ENCODE data around the gene TBXAS1.

Gene TBXAS1

DNA sequence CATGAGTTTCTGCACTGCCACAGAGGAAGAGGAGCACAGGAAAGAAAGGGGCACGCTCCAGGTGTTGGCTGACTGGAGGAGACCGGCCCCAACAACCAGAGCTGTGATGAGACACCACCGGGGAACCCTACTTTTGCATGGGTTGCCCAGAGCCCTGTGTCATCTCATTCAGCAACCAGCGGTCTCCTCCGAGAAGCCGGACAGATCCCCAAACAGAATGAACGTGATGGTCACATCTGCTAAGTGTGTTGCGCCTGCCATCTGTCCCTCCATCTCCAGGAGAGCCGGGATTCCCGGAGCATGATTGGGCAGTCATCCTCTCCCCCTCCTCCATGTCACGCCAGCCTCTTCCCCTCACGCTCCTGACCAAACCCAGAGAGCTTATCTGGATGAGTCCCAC, 210.8 kb downstream of the TBXAS1 start:
- TF ChIP-seq NFRKB (IDR thresholded peaks at IDR 0.05): no peak
- no peak for TF ChIP-seq SUZ12 (IDR thresholded peaks at IDR 0.05)
- no peak for TF ChIP-seq CTBP1 (IDR thresholded peaks at IDR 0.05; ENCODE audit: borderline replicate concordance)
- no peak for TF ChIP-seq ELF4 (IDR thresholded peaks at IDR 0.05)
- no peak for TF ChIP-seq TARDBP (IDR thresholded peaks at IDR 0.05)
- no peak for TF ChIP-seq ARNT (IDR thresholded peaks at IDR 0.05)
- no peak for TF ChIP-seq LEF1 (IDR thresholded peaks at IDR 0.05; ENCODE audit: borderline replicate concordance)
- TF ChIP-seq ZNF384 (IDR thresholded peaks at IDR 0.05): no peak
- no peak for TF ChIP-seq SP1 (IDR thresholded peaks at IDR 0.05)
- no peak for TF ChIP-seq FOXK2 (IDR thresholded peaks at IDR 0.05)
- TF ChIP-seq BHLHE40 (IDR thresholded peaks at IDR 0.05; ENCODE audit: borderline replicate concordance): no peak
- TF ChIP-seq HDGF (IDR thresholded peaks at IDR 0.05; ENCODE audit: borderline replicate concordance): no peak
- DNase-seq (ENCODE audit: extremely low spot score): no peak
- POLR2A ChIA-PET: no interaction called here
- CTCF ChIA-PET: no interaction called here

GRCh38 chr7:140041659-140042385, 212.8 kb downstream of the TBXAS1 start:
- no peak for TF ChIP-seq ELF4 (IDR thresholded peaks at IDR 0.05)
- no peak for TF ChIP-seq TARDBP (IDR thresholded peaks at IDR 0.05)
- POLR2A ChIA-PET: no interaction called here
- CTCF ChIA-PET: no interaction called here
- DNase-seq (ENCODE audit: extremely low spot score): no peak

- CTCF ChIA-PET: no interaction called here
- TF ChIP-seq FOXK2 (IDR thresholded peaks at IDR 0.05) (no peak), L3MBTL2 (conservative IDR thresholded peaks at IDR 0.05) (no peak), ELF4 (IDR thresholded peaks at IDR 0.05) (no peak), HDGF (IDR thresholded peaks at IDR 0.05; ENCODE audit: borderline replicate concordance) (no peak), TARDBP (IDR thresholded peaks at IDR 0.05) (no peak), FOXA1 (IDR thresholded peaks at IDR 0.05) (no peak), PKNOX1 (IDR thresholded peaks at IDR 0.05) (no peak), SP1 (IDR thresholded peaks at IDR 0.05) (no peak), SUZ12 (IDR thresholded peaks at IDR 0.05) (no peak)
- no peak for DNase-seq (ENCODE audit: extremely low spot score)
- POLR2A ChIA-PET: no interaction called here
Observed at GRCh38 chr7:140042386-140042670, 213.3 kb downstream of the TBXAS1 start.

GRCh38 chr7:140044251-140044650, 215.2 kb downstream of the TBXAS1 start:
- POLR2A ChIA-PET: no interaction called here
- no peak for DNase-seq (ENCODE audit: extremely low spot score)
- no peak for TF ChIP-seq TARDBP (IDR thresholded peaks at IDR 0.05)
- no peak for TF ChIP-seq BHLHE40 (IDR thresholded peaks at IDR 0.05; ENCODE audit: borderline replicate concordance)
- no peak for TF ChIP-seq FOXA1 (IDR thresholded peaks at IDR 0.05)
- no peak for TF ChIP-seq SP1 (IDR thresholded peaks at IDR 0.05)
- no peak for TF ChIP-seq FOXK2 (IDR thresholded peaks at IDR 0.05)
- TF ChIP-seq CTBP1 (IDR thresholded peaks at IDR 0.05; ENCODE audit: borderline replicate concordance): no peak
- TF ChIP-seq ZNF384 (IDR thresholded peaks at IDR 0.05): no peak
- TF ChIP-seq HDGF (IDR thresholded peaks at IDR 0.05; ENCODE audit: borderline replicate concordance): no peak
- TF ChIP-seq PKNOX1 (IDR thresholded peaks at IDR 0.05): no peak
- no peak for TF ChIP-seq NFRKB (IDR thresholded peaks at IDR 0.05)
- TF ChIP-seq L3MBTL2 (conservative IDR thresholded peaks at IDR 0.05): no peak
- no peak for TF ChIP-seq FOXM1 (IDR thresholded peaks at IDR 0.05; ENCODE audit: borderline replicate concordance)
- TF ChIP-seq LEF1 (IDR thresholded peaks at IDR 0.05; ENCODE audit: borderline replicate concordance): no peak
- TF ChIP-seq ELF4 (IDR thresholded peaks at IDR 0.05): no peak
- no peak for TF ChIP-seq SUZ12 (IDR thresholded peaks at IDR 0.05)
- TF ChIP-seq ARNT (IDR thresholded peaks at IDR 0.05): no peak
- CTCF ChIA-PET: no interaction called here

GRCh38 chr7:140045697-140046096, 216.6 kb downstream of the TBXAS1 start:
- TF ChIP-seq L3MBTL2 (conservative IDR thresholded peaks at IDR 0.05): no peak
- no peak for TF ChIP-seq FOXA1 (IDR thresholded peaks at IDR 0.05)
- ChIA-PET CTCF (no interaction called here), POLR2A (no interaction called here)
- DNase-seq (ENCODE audit: extremely low spot score): no peak

GRCh38 chr7:140047197-140047596, 218.1 kb downstream of the TBXAS1 start:
- POLR2A ChIA-PET: no interaction called here
- no peak for TF ChIP-seq PKNOX1 (IDR thresholded peaks at IDR 0.05)
- no peak for TF ChIP-seq NFRKB (IDR thresholded peaks at IDR 0.05)
- TF ChIP-seq FOXM1 (IDR thresholded peaks at IDR 0.05; ENCODE audit: borderline replicate concordance): no peak
- CTCF ChIA-PET: no interaction called here
- DNase-seq (ENCODE audit: extremely low spot score): no peak

DNA sequence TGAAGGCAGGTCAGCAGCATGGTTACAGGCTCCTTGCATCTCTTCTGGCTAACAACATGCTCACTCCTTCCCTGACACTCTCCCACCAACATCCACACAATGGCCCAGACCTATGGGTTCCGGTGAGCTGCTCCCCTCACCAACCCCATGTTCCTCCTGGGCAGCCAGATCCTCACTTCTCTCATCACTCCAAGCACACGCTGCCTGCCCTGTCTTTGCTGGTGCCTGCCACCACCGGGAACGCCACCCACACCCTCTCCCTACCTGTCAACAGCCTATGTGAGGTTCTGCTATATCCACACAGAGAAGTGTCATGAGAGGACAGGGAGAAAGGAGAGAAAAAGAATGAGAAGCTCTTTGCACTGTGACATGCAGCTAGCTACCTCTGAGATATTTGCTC, 219.1 kb downstream of the TBXAS1 start:
- no peak for TF ChIP-seq ZNF384 (IDR thresholded peaks at IDR 0.05)
- no peak for TF ChIP-seq L3MBTL2 (conservative IDR thresholded peaks at IDR 0.05)
- no peak for TF ChIP-seq ARNT (IDR thresholded peaks at IDR 0.05)
- no peak for TF ChIP-seq TARDBP (IDR thresholded peaks at IDR 0.05)
- TF ChIP-seq FOXK2 (IDR thresholded peaks at IDR 0.05): no peak
- TF ChIP-seq HDGF (IDR thresholded peaks at IDR 0.05; ENCODE audit: borderline replicate concordance): no peak
- TF ChIP-seq CTBP1 (IDR thresholded peaks at IDR 0.05; ENCODE audit: borderline replicate concordance): no peak
- ChIA-PET CTCF (no interaction called here), POLR2A (no interaction called here)
- peak; percentile 4 for DNase-seq (ENCODE audit: extremely low spot score)

Data from HEK293T (cell line).